ENCODE measurements around the gene ECM1.

DNA sequence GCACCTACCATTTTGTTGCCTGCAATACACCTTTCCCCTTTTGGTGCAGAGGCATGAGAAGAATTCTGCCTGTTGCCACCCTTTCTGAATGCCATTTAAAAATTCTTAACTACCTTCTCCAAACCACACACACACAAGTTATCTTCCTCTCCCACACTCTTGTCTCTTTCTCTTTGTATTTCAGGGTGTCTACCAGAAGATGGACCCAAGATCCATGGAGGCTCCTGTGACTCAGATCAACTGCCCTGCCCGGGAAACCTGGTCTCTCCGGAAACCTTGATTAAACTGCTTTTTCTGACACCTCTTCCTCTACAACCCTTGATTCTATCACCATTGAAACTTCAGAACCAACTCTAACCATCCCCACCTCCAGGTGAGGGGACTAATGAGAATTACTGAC lies 23.0 kb upstream of the ECM1 start:
- TF ChIP-seq, protein P1, sequence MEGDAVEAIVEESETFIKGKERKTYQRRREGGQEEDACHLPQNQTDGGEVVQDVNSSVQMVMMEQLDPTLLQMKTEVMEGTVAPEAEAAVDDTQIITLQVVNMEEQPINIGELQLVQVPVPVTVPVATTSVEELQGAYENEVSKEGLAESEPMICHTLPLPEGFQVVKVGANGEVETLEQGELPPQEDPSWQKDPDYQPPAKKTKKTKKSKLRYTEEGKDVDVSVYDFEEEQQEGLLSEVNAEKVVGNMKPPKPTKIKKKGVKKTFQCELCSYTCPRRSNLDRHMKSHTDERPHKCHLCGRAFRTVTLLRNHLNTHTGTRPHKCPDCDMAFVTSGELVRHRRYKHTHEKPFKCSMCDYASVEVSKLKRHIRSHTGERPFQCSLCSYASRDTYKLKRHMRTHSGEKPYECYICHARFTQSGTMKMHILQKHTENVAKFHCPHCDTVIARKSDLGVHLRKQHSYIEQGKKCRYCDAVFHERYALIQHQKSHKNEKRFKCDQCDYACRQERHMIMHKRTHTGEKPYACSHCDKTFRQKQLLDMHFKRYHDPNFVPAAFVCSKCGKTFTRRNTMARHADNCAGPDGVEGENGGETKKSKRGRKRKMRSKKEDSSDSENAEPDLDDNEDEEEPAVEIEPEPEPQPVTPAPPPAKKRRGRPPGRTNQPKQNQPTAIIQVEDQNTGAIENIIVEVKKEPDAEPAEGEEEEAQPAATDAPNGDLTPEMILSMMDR (IDR thresholded peaks at IDR 0.05) = no peak
- no peak for TF ChIP-seq POLR2A (IDR thresholded peaks at IDR 0.05)
